ENCODE results near the gene UGT2B7.
"Not testable (repeated sequence)": the region's sequence is repeated elsewhere in the genome, so short reads cannot be mapped to it uniquely, and the experiment has no call there.

UGT2B7 gene

GRCh38 chr4:69089388-69089787 is 6.9 kb upstream of the UGT2B7 start:
- no peak for DNase-seq

- no peak for DNase-seq
These were observed 4.1 kb upstream of the UGT2B7 start for GRCh38 chr4:69092190-69092589.

GRCh38 chr4:69092980-69093568 is 3.2 kb upstream of the UGT2B7 start:
- no peak for DNase-seq

- DNase-seq = no peak
These were observed 2.6 kb upstream of the UGT2B7 start for GRCh38 chr4:69093681-69094080.

- no peak for DNase-seq
These were observed 958 bp upstream of the UGT2B7 start for GRCh38 chr4:69095301-69095731.

- DNase-seq = no peak
These were observed 536 bp downstream of the UGT2B7 start for GRCh38 chr4:69096810-69097209.

GRCh38 chr4:69098470-69098869 is 2.2 kb downstream of the UGT2B7 start:
- DNase-seq = no peak

GRCh38 chr4:69099910-69100309 is 3.6 kb downstream of the UGT2B7 start:
- DNase-seq = no peak

- not testable (repeated sequence) for DNase-seq
These were observed 6.4 kb downstream of the UGT2B7 start for GRCh38 chr4:69102668-69103067.

GRCh38 chr4:69104719-69105275 is 8.5 kb downstream of the UGT2B7 start:
- no peak for DNase-seq

GRCh38 chr4:69115151-69115850 is 19.0 kb downstream of the UGT2B7 start:
- not testable (repeated sequence) for DNase-seq

GRCh38 chr4:69115851-69116213 is 19.6 kb downstream of the UGT2B7 start:
- no peak for DNase-seq

- DNase-seq = no peak
These were observed 20.5 kb downstream of the UGT2B7 start for GRCh38 chr4:69116645-69117321.

- DNase-seq = no peak
These were observed 24.6 kb downstream of the UGT2B7 start for GRCh38 chr4:69120870-69121269.

- DNase-seq = no peak
These were observed 26.2 kb downstream of the UGT2B7 start for GRCh38 chr4:69122476-69122875.

GRCh38 chr4:69124941-69125340 is 28.7 kb downstream of the UGT2B7 start:
- DNase-seq = no peak

- no peak for DNase-seq
These were observed 29.8 kb downstream of the UGT2B7 start for GRCh38 chr4:69126024-69126423.

GRCh38 chr4:69133993-69134392 is 37.7 kb downstream of the UGT2B7 start:
- no peak for DNase-seq

- DNase-seq = no peak
These were observed 38.2 kb downstream of the UGT2B7 start for GRCh38 chr4:69134471-69134870.

GRCh38 chr4:69141320-69141719 is 45.0 kb downstream of the UGT2B7 start:
- no peak for DNase-seq

GRCh38 chr4:69147334-69147733 is 51.1 kb downstream of the UGT2B7 start:
- DNase-seq = no peak

- no peak for DNase-seq
These were observed 57.7 kb downstream of the UGT2B7 start for GRCh38 chr4:69154021-69154420.

- DNase-seq = no peak
These were observed 60.6 kb downstream of the UGT2B7 start for GRCh38 chr4:69156913-69157312.
